ENCODE data around the gene CTU2. TPM values are rescaled to one million over a fixed set of nuclear protein-coding genes. Genes with fewer than 3 reads are reported as not detected.

The CTU2 gene
- total RNA-seq, 1 experiment from 2014 or later, result 52.4 TPM

GRCh38 chr16:88706965-88707826, 893 bp downstream of the CTU2 start:
- DNase-seq (ENCODE audit: low spot score) (no peak), ATAC-seq (no peak)
- H3K27me3 Mint-ChIP-seq (ENCODE audit: low read depth), result no peaks in the 10 kb centered on the region
- peaks cover 19% of the 10 kb centered on the region for H3K4me1 Mint-ChIP-seq
- H3K27ac Mint-ChIP-seq, result peak overlapping the region; percentile 42
- ChIA-PET POLR2A (no interaction called here), CTCF (interaction anchor here (0.6 to 6.8 kb wide), 3 partner anchors 30 to 142 kb away, joined by 3 to 46 read pairs (median 3); no protein-coding TSS in a partner anchor)
- H3K36me3 Mint-ChIP-seq, result no peaks in the 10 kb centered on the region
- no peaks in the 10 kb centered on the region for H3K9me3 Mint-ChIP-seq
- no peak for TF ChIP-seq ZNF263 (CRISPR knock-in tag; IDR thresholded peaks at IDR 0.05; ENCODE audit: low read depth)
- TF ChIP-seq ZSCAN18 (CRISPR knock-in tag; IDR thresholded peaks at IDR 0.05), result no peak
- no peak for TF ChIP-seq HMGXB4 (CRISPR knock-in tag; IDR thresholded peaks at IDR 0.05)
- TF ChIP-seq MLX (CRISPR knock-in tag; IDR thresholded peaks at IDR 0.05), result no peak
- no peak for TF ChIP-seq ZNF232 (CRISPR knock-in tag; IDR thresholded peaks at IDR 0.05)
- no peak for TF ChIP-seq SMAD3 (CRISPR knock-in tag; IDR thresholded peaks at IDR 0.05; ENCODE audit: borderline replicate concordance)
- TF ChIP-seq MAX (CRISPR knock-in tag; IDR thresholded peaks at IDR 0.05), result no peak
- TF ChIP-seq ATF6 (CRISPR knock-in tag; IDR thresholded peaks at IDR 0.05), result no peak
- TF ChIP-seq IRF2 (CRISPR knock-in tag; IDR thresholded peaks at IDR 0.05; ENCODE audit: borderline replicate concordance, low read depth), result no peak
- TF ChIP-seq ZNF138 (CRISPR knock-in tag; conservative IDR thresholded peaks at IDR 0.05), result no peak
- no peak for TF ChIP-seq NR1H2 (CRISPR knock-in tag; IDR thresholded peaks at IDR 0.05)
- no peak for TF ChIP-seq ZNF423 (CRISPR knock-in tag; IDR thresholded peaks at IDR 0.05)
- no peak for TF ChIP-seq ZMAT4 (CRISPR knock-in tag; IDR thresholded peaks at IDR 0.05)
- TF ChIP-seq CTCF (IDR thresholded peaks at IDR 0.05), result no peak
- TF ChIP-seq CREB1 (CRISPR knock-in tag; IDR thresholded peaks at IDR 0.05), result no peak
- no peak for TF ChIP-seq PRRX2 (CRISPR knock-in tag; IDR thresholded peaks at IDR 0.05)
- TF ChIP-seq ZNF416 (CRISPR knock-in tag; IDR thresholded peaks at IDR 0.05), result no peak
- no peak for TF ChIP-seq ZNF121 (CRISPR knock-in tag; IDR thresholded peaks at IDR 0.05)
- TF ChIP-seq USF2 (CRISPR knock-in tag; IDR thresholded peaks at IDR 0.05), result no peak
- TF ChIP-seq ZNF317 (CRISPR knock-in tag; IDR thresholded peaks at IDR 0.05; ENCODE audit: borderline replicate concordance, low read depth), result no peak
- peak overlapping the region; percentile 85 for H3K4me3 Mint-ChIP-seq
